Epidermal melanocyte (primary cell): Measurements from ENCODE around the gene WDR48.
"Not testable (repeated sequence)": the region's sequence is repeated elsewhere in the genome, so short reads cannot be mapped to it uniquely, and the experiment has no call there.

ENCODE experiments used
- DNase-seq: peaks from one replicate; pipeline ENCODE4 v3.0.0; 2011; ENCODE audit warnings: low spot score; ENCODE audit not compliant: insufficient read length

WDR48 gene

DNA sequence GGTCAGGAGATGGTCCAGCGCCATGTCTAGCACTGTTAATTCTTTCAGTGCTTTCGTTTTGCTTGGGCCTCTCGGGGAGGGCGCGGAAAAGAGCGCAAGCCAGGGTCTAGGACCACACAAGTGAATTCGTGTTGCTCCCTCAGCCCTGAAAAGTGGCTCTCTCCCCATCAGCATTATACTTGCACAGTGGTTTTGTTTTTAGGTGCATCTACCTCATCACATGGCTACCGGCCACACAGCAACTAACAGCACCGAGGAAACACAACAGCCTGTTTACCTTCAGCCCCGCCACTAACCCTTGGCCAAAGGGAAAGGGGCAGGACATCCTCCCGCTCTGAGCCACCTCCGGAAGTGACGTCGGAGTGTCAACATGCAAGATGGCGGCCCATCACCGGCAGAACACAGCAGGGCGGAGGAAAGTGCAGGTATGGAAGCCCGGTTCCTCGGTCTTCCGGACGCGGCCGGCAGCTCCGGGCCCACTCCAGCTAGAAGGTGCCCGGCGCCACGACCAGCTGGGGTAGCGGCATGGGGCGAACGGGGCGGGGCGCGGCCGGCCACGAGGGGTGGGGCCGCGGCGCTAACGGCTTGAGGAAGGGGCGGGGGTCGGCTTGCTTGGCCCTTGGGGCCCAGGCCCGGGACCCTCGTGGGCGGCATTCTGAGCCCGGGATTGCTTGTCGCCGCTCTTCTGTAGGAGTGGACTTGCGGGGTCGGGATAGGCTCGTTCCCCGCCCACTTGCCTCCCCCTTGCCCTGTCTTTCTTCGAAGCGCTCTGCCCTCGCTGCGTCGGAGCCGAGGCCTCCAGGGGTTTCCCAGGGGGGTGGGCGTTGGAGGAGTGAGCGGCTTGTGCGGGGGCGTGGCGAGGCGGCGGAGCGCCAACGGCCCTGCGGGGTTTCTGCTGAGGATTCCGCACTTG, at the start of gene WDR48, which contains the start of gene SCN11A:
WDR48 (plus strand) TSS at position 368 of the 913 bp plus-strand sequence; CDS start at position 378, 10 bp downstream.
SCN11A (minus strand) TSS at position 296 of the 913 bp plus-strand sequence. CDS start 101,582 bp downstream, outside the sequence.
- peak; percentile 87 for DNase-seq

DNA sequence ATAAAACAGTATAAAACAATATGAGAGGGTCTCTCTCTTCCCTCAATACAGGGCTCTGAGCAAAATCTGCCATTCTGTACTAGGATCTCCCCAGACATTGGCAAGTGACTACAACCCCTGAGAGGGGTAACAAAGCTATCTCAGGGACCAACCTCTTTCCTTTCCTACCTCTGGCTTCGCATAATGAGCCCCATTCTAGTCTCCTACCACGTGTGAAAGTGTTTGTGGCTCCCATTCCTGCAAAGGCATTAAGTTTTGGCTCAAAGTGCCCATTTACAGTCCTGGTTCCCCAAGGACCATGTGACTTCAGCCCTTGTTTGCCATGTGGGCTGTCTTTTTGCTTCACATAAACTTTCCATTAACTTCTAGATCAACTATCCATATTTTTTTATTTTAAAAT, 46.5 kb upstream of the WDR48 start:
- no peak for DNase-seq

DNA sequence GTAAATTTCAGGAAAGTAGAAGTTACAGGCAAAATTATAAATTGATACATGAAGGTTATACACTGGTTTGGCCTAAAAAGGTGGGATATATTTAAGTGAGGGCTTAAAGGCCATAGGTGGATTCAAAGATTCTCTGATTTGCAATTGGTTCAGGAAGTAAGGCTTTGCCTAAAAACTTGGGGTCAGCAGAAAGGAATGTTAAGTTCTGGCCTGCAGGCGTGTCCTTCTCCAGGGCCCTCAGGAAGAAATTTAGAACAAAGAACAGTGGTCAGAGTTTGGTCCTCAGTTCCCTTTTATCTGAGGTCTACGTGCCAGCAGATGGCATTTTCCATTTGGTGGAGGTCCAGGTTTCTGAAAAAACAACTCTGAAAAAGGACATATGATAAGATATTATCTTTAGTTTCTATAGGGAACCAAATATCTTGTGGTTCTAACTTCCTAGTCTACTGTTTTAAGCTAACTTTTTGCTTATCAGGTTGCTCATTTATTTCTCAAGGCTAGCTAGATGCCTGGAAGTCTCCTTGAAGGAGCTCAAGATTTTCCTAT, 40.6 kb upstream of the WDR48 start:
- no peak for DNase-seq

DNA sequence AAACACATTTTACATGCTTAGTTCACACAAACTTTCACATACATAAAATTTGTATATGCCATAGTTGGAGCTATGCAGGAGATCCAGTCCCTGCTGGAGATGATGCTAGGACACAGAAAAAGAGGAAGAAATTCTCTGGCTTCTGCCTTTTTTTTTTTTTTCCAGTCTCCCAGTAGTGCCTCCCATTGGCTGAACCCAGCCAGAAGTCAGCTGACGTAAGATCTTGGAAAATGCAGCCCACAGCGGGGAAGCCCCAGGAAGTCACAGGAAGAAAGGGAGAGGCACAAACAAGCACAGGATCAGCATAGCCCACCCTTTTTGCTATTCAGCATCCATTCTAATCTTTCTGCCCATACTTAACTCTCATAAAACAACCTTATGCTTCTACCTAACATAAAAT, 38.5 kb upstream of the WDR48 start:
- no peak for DNase-seq

DNA sequence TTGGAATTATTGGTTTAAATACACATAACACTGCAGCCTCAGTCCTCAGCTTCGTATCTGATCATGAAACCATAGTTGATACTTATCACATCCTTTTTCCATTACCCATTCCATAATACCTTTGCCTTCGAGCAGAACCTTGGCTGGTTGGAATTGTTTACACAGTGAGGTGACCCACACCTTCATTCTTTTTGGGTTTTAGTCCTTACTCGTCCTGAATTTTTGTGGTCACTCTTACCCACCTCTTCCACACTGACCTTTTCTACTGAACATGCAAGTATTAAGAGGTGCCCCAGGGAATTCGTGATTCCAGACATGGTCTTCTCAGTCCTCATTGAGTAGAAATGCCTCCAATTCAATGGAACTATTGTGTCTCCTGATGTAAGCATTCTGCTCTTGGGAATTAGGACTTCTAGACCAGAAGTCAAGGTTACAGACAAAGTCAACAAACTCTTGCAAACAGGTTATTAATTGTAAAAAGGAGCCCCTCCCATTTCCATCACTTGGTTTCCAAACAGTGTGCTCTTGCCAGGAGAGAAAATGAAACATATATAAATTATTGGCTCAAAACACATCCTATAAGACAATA, 37.8 kb upstream of the WDR48 start:
- no peak for DNase-seq

DNA sequence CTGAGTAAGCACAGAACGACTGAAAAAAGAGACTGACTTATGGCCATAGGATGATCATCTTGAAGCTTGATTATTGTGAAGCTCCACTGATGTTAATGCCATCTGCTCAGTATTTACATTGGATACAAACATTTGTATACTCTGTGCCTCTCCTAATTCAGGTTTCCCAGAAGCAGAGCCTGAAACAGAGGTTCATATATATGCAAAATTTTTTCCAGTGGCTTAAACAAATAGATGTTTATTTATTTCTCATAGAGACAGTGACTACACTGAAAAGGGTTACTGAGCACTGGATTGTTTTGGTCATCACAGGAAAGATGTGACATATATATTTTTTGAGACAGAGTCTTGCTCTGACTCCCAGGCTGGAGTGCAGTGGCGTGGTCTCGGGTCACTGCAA, 36.4 kb upstream of the WDR48 start:
- no peak for DNase-seq

DNA sequence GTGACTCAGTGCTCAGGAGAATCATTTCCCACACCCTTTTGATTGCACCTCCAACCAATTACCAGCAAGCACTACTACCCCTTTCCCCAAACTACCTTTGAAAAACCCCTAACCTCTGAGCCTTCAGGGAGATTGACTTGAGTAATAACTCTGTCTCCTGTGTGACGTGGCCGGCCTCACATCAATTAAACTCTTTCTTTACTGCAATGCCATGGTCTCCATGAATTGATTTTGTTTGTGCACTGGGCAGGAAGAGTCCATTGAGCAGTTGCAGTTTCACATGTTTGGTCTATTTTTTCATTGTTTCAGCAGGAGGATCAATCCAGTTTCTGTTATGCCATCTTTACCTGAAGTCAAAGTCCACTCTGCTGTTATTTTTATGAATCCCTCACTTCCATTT, 32.5 kb upstream of the WDR48 start:
- no peak for DNase-seq

DNA sequence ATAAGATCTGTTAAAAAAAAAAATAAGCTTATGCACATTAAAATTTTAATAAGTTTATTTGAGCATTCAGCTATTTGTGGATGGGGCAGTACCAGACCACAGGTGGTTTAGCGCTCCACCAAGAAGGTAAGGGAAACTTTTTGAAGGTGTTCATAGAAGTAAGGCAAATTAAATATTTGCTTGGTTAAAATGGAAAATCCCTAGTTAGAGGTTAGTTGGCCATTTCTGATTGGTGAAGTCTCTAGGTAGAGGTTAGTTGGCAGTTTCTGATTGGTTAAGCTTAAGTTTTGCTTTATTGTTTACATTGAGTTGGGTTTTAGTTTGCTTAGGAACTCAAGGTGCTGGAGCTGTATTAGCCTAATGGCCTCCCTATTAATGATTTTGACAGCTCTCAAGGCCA, 30.8 kb upstream of the WDR48 start:
- no peak for DNase-seq

DNA sequence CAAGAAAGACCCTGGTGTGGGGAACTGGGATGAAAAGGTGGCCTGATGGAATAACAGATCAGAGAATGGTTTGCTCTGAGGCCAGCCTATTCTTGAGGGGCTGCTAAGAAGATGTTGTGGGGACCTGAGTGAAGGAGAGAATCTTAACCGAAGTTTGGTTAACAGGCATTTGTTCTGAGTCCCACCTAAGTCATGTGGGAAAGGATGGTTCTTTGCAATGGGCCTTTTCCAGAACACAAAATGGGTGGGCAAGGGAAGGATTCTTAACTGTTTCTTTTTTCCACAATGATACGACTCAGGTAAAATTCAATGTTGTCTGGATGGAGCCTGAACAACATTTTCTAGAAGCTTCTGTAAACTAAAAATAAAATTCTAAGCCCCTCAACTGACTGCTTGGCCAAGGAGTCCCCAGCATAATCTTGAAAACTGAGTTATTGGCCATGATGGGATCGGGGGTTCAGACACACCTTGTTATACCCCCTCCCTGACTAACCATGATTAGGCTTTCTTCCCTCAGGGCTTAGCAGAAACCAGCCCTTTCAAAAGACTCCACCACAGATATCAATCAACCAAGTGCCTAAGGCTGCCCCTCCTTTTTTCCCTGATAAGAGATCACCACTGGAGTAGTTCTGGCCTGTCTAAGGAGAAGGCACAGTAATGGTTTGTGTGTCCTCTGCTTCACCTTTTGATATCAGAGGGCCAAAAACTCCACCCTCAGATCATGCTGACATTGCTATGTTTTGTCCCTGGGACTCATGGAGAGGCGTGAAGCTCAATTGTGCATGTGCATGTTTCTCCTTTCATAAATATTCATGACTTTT, 30.1 kb upstream of the WDR48 start:
- no peak for DNase-seq

DNA sequence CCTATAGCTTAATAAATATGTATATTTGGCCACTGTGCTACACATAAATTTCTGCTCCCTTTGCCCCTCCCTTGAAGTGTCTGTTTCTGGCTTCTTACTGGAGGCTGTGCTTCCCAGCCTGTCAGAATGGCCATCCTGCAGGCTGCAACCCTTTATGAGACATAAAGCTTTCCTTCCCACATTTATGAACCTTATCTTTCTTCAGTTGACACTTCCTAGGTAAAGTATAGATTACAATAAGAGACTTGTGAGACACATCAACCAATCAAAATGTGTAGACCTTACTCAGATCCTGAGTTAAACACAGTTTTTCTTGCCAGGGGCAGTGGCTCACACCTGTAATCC, 29.6 kb upstream of the WDR48 start:
- DNase-seq, result no peak

DNA sequence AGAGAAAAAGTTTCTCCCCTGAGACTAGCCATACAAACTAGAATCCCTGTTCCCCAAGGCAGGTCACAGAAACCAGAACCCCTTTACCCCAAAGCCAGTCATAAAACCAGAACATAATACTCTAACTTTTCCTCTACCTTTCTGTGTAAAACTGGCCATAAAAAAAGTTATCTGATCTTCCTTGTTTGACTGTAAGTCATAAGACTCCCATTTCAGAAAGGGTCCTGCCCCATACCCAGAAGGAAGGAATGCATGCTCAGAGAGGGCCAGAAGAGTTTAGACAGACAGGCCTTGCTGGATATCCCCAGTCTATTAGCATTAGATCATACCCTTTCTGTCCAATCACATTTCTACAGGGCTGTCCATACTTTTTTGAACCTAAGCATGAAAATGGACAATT, 27.3 kb upstream of the WDR48 start:
- DNase-seq, result no peak

DNA sequence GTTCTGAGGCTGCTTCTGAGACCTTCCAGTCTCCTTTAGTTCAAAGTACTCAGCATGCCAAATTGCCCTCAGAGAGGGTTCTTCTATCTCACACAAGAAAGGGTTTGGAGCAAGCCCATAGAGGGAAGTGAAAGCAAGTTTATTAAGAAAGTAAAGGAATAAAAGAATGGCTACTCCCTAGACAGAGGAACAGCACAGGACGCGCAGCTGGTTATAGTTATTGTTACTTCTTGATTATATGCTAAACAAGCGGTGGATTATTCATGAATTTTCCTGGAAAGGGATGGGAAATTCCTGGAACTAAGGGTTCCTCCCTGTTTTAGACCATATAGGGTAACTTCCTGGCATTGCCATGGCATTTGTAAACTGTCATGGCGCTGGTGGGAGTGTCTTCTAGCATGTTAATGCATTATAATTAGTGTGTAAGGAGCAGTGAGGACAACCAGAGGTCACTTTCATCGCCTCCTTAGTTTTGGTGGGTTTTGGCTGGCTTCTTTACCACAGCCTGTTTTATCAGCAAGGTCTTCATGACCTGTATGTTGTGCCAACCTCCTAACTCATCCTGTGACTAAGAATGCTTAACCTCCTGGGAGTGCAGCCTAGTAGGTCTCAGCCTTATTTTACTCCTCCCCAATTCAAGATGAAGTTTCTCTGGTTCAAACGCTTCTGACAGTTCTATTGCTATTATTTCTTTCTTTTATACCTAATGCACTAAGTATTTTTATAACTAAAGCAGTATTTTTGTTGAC, 26.4 kb upstream of the WDR48 start:
- no peak for DNase-seq

DNA sequence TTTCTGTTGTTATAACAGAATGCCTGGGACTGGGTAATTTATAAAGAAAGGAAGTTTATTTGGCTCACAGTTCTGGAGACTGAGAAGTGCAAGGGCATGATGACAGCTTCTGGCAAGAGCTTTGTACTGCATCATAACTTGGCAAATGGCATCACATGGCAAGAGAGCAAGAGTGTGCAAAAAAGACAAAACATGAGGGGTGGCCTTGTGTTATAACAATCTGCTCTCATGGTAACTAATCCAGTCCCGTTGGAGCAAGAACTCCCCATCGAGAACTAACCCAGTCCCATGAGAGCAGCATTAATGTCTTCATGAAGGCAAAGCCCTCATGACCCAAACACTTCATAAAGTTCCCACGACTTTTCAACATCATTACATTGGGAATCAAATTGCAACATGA, 23.3 kb upstream of the WDR48 start:
- DNase-seq, result no peak

DNA sequence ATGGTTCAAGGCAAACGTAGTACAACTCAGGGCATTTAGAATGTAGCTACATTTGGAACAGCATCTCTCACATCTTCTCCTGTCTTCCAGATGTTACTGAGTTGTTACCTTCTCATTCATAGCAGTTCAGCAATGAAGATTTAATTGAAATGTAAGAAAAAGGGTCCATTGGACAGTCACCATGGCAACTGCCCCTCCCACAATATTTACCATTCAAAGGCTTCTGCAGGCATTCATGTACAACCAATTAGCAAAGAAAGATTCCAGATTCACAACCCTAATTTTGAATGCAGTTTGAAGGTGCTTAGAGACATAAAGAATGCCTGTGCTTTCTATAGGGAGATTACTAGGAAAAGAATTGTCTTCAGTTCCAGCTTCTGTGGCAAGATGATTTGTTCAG, 22.3 kb upstream of the WDR48 start:
- no peak for DNase-seq

DNA sequence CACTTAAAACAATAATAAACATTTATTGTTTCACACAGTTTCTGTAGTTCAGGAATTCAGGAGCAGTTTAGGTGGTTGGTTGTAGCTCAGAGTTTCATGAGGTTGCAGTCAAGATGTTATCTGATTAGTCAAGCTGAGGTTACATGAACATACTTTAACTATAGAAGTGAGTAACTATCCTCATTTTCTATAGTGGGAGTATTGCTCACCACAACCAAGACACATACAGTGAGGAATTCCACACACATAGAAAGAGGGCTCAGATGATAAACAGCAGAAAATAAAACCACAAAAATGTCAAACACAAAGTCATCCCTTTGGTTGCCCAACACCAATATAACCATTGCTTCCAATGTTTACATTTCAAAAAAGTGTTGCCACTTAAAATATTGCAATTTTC, 13.7 kb upstream of the WDR48 start:
- DNase-seq, result no peak

DNA sequence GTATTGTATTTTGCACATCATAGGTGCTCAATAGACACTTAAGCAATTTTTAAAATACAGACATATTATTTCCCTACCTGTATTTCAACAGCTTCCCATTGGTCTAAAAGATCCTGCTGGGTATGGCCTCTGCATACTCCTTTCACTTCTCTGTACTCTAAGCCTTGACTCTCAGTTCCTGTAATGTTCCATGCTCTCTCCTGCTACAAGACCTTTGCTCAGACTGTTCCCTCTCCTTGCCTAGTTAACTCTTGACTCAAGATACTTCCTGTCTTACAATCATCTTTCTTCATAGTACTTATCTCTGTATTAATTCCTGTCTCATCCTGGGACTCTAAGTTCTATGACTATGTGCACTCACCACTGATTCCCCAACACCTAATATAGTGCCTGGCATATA, 1.8 kb upstream of the WDR48 start:
- no peak for DNase-seq

DNA sequence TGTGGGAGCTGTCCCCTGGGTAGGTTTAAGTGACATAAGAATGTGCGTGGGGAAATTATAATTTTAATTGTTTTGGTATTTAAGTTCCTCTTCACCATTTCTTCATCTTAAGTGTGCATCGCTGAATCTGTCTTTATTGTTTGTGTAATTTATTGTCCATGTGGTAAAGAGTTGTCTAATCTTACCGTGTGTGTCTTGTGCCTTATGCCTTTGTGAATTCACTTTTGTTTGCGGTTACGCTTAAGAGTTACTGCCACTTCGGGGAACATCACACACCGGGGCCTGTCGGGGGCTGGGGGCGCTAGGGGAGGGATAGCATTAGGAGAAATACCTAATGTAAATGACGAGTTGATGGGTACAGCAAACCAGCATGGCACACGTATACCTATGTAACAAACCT, 767 bp downstream of the WDR48 start:
- DNase-seq, result no peak

DNA sequence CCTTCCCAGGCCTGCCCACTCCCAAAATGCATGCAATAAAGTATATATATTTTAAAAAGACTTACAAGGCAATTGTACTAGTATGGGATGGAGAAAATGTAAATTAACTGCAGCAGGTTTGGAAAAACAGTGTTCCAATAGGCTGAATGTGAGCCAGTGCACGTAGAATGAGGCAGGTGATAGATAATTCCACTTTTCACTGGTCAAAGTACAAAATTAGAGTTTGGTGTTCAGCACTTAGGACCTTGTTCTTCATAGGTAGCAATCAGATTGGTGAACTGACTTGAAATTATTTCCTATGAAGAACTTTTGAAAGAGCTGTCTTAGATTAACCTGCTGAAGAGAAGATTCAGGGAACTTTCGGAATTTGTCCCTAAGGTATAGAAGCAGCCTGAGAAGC, 1.9 kb downstream of the WDR48 start:
- DNase-seq, result no peak

DNA sequence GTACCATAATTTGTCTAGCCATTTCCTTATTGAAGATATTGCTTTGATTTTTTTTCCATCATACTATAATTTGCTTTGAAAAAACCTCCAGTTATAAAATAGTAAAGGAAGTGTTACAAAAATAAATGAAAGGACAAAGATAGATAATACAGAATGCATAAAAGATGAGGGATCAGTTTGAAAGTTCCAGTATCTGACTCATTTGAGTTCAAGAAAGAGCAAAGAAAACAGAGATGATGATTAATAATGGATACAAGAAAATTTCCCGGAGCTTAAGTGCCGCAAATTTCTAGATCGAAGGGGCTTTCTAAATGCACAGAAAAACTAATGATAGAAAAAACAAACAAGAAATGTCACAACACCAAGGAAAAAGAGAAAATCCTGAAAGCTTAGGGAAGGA, 4.3 kb downstream of the WDR48 start:
- DNase-seq, result no peak

DNA sequence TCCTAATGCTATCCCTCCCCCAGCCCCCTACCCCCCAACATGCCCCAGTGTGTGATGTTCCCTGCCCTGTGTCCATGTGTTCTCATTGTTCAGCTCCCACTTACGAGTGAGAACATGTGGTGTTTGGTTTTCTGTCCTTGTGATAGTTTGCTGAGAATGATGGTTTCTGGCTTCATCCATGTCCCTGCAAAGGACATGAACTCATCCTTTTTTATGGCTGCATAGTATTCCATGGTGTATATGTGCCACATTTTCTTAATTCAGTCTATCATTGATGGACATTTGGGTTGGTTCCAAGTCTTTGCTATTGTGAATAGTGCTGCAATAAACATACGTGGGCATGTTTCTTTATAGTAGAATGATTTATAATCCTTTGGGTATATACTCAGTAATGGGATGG, 9.4 kb downstream of the WDR48 start:
- not testable (repeated sequence) for DNase-seq

DNA sequence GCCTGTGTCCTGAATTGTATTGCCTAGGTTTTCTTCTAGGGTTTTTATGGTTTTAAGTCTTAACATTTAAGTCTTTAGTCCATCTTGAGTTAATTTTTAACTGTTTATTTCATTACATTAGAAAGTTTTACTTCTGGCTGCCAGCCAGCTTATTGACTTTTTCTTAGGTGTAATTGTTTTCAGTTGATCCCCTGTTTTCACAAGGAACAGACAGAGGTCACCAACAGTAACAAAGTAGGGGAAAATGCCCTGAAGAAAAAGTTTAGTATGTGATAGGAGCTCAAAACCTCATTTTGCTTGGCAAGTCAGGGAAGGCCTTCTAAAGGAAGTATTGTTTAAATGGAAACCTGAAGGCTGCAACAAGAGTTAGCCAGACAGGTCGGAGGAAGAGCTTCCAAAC, 10.4 kb downstream of the WDR48 start:
- DNase-seq, result no peak
